Common myeloid progenitor, CD34-positive (primary cell): ENCODE measurements around the gene ANKRD6.
"Not testable (repeated sequence)": the region's sequence is repeated elsewhere in the genome, so short reads cannot be mapped to it uniquely, and the experiment has no call there.

ENCODE experiments used
- CTCF ChIA-PET: fragments of 350-600 bp; sonication (Branson Sonifier 250); formaldehyde crosslinking; loops from one replicate; lab custom pipeline; 2021; ENCODE audit warnings: antibody characterized with exemption; lab: Charles Lee
- POLR2A ChIA-PET: fragments of 350-600 bp; sonication (Branson Sonifier 250); formaldehyde crosslinking; loops from one replicate; lab custom pipeline; 2021; ENCODE audit warnings: antibody characterized with exemption; lab: Charles Lee
- DNase-seq, 3 donors: peaks; one replicate each; pipeline versions ENCODE4 v3.0.0 to v3.0.0-alpha.2; 2013
- H3K27ac ChIP-seq, 2 experiments: 1 replicate in 1 of 2; 2 replicates in 1 of 2; pipeline ENCODE4 v1.7.0; 2013; ENCODE audit warnings: inconsistent platforms in 2 of 2, low read length in 2 of 2, mild to moderate bottlenecking in 2 of 2, low read depth in 1 of 2, moderate library complexity in 1 of 2; ENCODE audit not compliant: severe bottlenecking in 2 of 2, insufficient read depth in 1 of 2, poor library complexity in 1 of 2
- H3K27me3 ChIP-seq, 5 experiments: replicated peaks in 2 of 5; 1 replicate in 3 of 5; 2 replicates in 2 of 5; pipeline versions ENCODE4 v1.6.1 to v1.7.0; 2013; ENCODE audit warnings: low read length in 4 of 5, mild to moderate bottlenecking in 2 of 5, moderate library complexity in 2 of 5, inconsistent platforms in 1 of 5; ENCODE audit not compliant: insufficient read depth in 5 of 5, control insufficient read depth in 4 of 5
- H3K36me3 ChIP-seq, 4 experiments: 1 replicate in 2 of 4; 2 replicates in 2 of 4; pipeline versions ENCODE4 v1.6.1 to v1.7.0; 2013; ENCODE audit warnings: low read length in 3 of 4, control low read depth in 1 of 4, mild to moderate bottlenecking in 1 of 4; ENCODE audit not compliant: control insufficient read depth in 4 of 4, insufficient read depth in 4 of 4
- H3K4me1 ChIP-seq, 4 experiments: 1 replicate in 3 of 4; 2 replicates in 1 of 4; pipeline versions ENCODE4 v1.6.1 to v1.7.1; 2013; ENCODE audit warnings: low read length in 3 of 4, mild to moderate bottlenecking in 3 of 4, control low read depth in 1 of 4, inconsistent platforms in 1 of 4, moderate library complexity in 1 of 4; ENCODE audit not compliant: control insufficient read depth in 4 of 4, insufficient read depth in 4 of 4; ENCODE audit errors: control extremely low read depth in 1 of 4
- H3K4me3 ChIP-seq, 7 experiments: 1 replicate in 4 of 7; 2 replicates in 3 of 7; pipeline versions ENCODE4 v1.5.1 to v1.7.0; 2013; ENCODE audit warnings: mild to moderate bottlenecking in 7 of 7, low read length in 6 of 7, moderate library complexity in 6 of 7, inconsistent platforms in 2 of 7, low read depth in 2 of 7, control low read depth in 1 of 7; ENCODE audit not compliant: insufficient read depth in 4 of 7, control insufficient read depth in 1 of 7; ENCODE audit errors: extremely low read depth in 1 of 7
- H3K9me3 ChIP-seq, 5 experiments: 1 replicate in 4 of 5; 2 replicates in 1 of 5; pipeline versions ENCODE4 v1.6.1 to v1.7.1; 2013; ENCODE audit warnings: low read length in 4 of 5, mild to moderate bottlenecking in 2 of 5, inconsistent platforms in 1 of 5, low read depth in 1 of 5, moderate library complexity in 1 of 5; ENCODE audit not compliant: control insufficient read depth in 4 of 5, insufficient read depth in 2 of 5; ENCODE audit errors: control extremely low read depth in 1 of 5
- WGBS: methylation state at CpG from one replicate; pipeline ENCODE4 v1.1.5; 2013; ENCODE audit not compliant: insufficient coverage; 5-methylcytosine and 5-hydroxymethylcytosine counted together

ANKRD6 gene

GRCh38 chr6:89640804-89641203, 207.9 kb downstream of the ANKRD6 start:
- DNase-seq, result no peak
- ChIA-PET CTCF (no interaction called here), POLR2A (no interaction called here)
- WGBS, result 100% methylated on average over 3 of the region's 4 CpGs
- Histone ChIP-seq H3K9me3 (no peaks in the 10 kb centered on the region), H3K36me3 (peaks cover 13 to 51% (median 36%) of the 10 kb centered on the region in 4 experiments), H3K27me3 (no peaks in the 10 kb centered on the region), H3K27ac (no peak overlapping the region), H3K4me3 (no peak overlapping the region), H3K4me1 (peaks cover 3 to 19% (median 16%) of the 10 kb centered on the region in 4 experiments)

- H3K27me3 ChIP-seq, H3K27ac ChIP-seq, H3K4me3 ChIP-seq, POLR2A ChIA-PET, CTCF ChIA-PET, H3K9me3 ChIP-seq, DNase-seq: not testable (repeated sequence)
- WGBS, result 100% methylated on average over 2 of the region's 3 CpGs
- peaks cover 3 to 19% (median 16%) of the 10 kb centered on the region in 4 experiments for H3K4me1 ChIP-seq
- peaks cover 10 to 50% (median 38%) of the 10 kb centered on the region in 4 experiments for H3K36me3 ChIP-seq
Observed at GRCh38 chr6:89641581-89641980, 208.6 kb downstream of the ANKRD6 start.

- Histone ChIP-seq H3K4me3 (no peak overlapping the region), H3K36me3 (peaks cover 17 to 61% (median 46%) of the 10 kb centered on the region in 4 experiments), H3K27me3 (no peaks in the 10 kb centered on the region), H3K9me3 (no peaks in the 10 kb centered on the region), H3K4me1 (peaks cover under 1 to 14% (median 11%) of the 10 kb centered on the region in 4 experiments), H3K27ac (no peak overlapping the region)
- DNase-seq, result no peak
- POLR2A ChIA-PET, result no interaction called here
- 95% methylated on average over 3 of the region's 3 CpGs for WGBS
- CTCF ChIA-PET, result no interaction called here
Observed at GRCh38 chr6:89642956-89643355, 210.0 kb downstream of the ANKRD6 start.

- H3K9me3 ChIP-seq, result no peaks in the 10 kb centered on the region
- WGBS, result 97% methylated on average over 3 of the region's 3 CpGs
- DNase-seq, result no peak
- H3K4me3 ChIP-seq, result no peak overlapping the region
- H3K4me1 ChIP-seq, result peaks cover 0 to 12% (median 9%) of the 10 kb centered on the region in 4 experiments
- no peak overlapping the region for H3K27ac ChIP-seq
- CTCF ChIA-PET, result no interaction called here
- POLR2A ChIA-PET, result no interaction called here
- peaks cover 17 to 65% (median 49%) of the 10 kb centered on the region in 4 experiments for H3K36me3 ChIP-seq
- no peaks in the 10 kb centered on the region for H3K27me3 ChIP-seq
Observed at GRCh38 chr6:89643406-89643805, 210.5 kb downstream of the ANKRD6 start.

- no peaks in the 10 kb centered on the region for H3K9me3 ChIP-seq
- no peaks in the 10 kb centered on the region for H3K27me3 ChIP-seq
- H3K27ac ChIP-seq, result no peak overlapping the region
- peaks cover 17 to 77% (median 56%) of the 10 kb centered on the region in 4 experiments for H3K36me3 ChIP-seq
- CTCF ChIA-PET, result no interaction called here
- no peak overlapping the region for H3K4me3 ChIP-seq
- POLR2A ChIA-PET, result no interaction called here
- DNase-seq, result no peak
- H3K4me1 ChIP-seq, result no peaks in the 10 kb centered on the region
- WGBS, result 90% methylated on average over 3 of the region's 4 CpGs
Observed at GRCh38 chr6:89644864-89645263, 211.9 kb downstream of the ANKRD6 start.

- Histone ChIP-seq H3K9me3 (no peaks in the 10 kb centered on the region), H3K27me3 (no peaks in the 10 kb centered on the region), H3K4me1 (no peaks in the 10 kb centered on the region), H3K27ac (no peak overlapping the region), H3K36me3 (peaks cover 16 to 92% (median 67%) of the 10 kb centered on the region in 4 experiments), H3K4me3 (no peak overlapping the region)
- CTCF ChIA-PET, result no interaction called here
- 100% methylated on average over 1 of the region's 1 CpG for WGBS
- DNase-seq, result no peak
- POLR2A ChIA-PET, result no interaction called here
Observed at GRCh38 chr6:89649682-89650081, 216.7 kb downstream of the ANKRD6 start.

GRCh38 chr6:89650579-89650978, 217.6 kb downstream of the ANKRD6 start:
- Histone ChIP-seq H3K4me3 (no peak overlapping the region), H3K27me3 (no peaks in the 10 kb centered on the region), H3K9me3 (no peaks in the 10 kb centered on the region), H3K27ac (no peak overlapping the region), H3K36me3 (peaks cover 16 to 94% (median 68%) of the 10 kb centered on the region in 4 experiments), H3K4me1 (no peaks in the 10 kb centered on the region)
- DNase-seq, result no peak
- POLR2A ChIA-PET, result no interaction called here
- WGBS, result 97% methylated on average over 8 of the region's 8 CpGs
- CTCF ChIA-PET, result interaction anchor here (1.1 kb wide), 1 partner anchor 16 kb away, joined by 5 read pairs; no protein-coding TSS in a partner anchor
